ENCODE data around the gene KIF5A. TPM values are rescaled to one million over a fixed set of nuclear protein-coding genes. Genes with fewer than 3 reads are reported as not detected.

The KIF5A gene
- total RNA-seq, 1 donor from 2014 or later, result 0.43 TPM

- H3K9me3 Mint-ChIP-seq (ENCODE audit: unreplicated experiment), result no peaks in the 10 kb centered on the region
- DNase-seq (ENCODE audit: extremely low spot score, unreplicated experiment), result peak; percentile 98
- H3K27ac Mint-ChIP-seq (ENCODE audit: unreplicated experiment), result peak within 1 kb of the TSS; percentile 93
- H3K36me3 Mint-ChIP-seq (ENCODE audit: unreplicated experiment), result peaks cover 7% of the 10 kb centered on the region
- TF ChIP-seq, protein P1, sequence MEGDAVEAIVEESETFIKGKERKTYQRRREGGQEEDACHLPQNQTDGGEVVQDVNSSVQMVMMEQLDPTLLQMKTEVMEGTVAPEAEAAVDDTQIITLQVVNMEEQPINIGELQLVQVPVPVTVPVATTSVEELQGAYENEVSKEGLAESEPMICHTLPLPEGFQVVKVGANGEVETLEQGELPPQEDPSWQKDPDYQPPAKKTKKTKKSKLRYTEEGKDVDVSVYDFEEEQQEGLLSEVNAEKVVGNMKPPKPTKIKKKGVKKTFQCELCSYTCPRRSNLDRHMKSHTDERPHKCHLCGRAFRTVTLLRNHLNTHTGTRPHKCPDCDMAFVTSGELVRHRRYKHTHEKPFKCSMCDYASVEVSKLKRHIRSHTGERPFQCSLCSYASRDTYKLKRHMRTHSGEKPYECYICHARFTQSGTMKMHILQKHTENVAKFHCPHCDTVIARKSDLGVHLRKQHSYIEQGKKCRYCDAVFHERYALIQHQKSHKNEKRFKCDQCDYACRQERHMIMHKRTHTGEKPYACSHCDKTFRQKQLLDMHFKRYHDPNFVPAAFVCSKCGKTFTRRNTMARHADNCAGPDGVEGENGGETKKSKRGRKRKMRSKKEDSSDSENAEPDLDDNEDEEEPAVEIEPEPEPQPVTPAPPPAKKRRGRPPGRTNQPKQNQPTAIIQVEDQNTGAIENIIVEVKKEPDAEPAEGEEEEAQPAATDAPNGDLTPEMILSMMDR (IDR thresholded peaks at IDR 0.05), result peak; percentile 23
- H3K27me3 Mint-ChIP-seq (ENCODE audit: unreplicated experiment), result peaks cover 26% of the 10 kb centered on the region
- peaks cover 40% of the 10 kb centered on the region for H3K4me1 Mint-ChIP-seq (ENCODE audit: unreplicated experiment)
- peak within 1 kb of the TSS; percentile 98 for H3K4me3 Mint-ChIP-seq (ENCODE audit: unreplicated experiment)
These were observed 3.2 kb upstream of the KIF5A start, which contains the start of gene DCTN2 for GRCh38 chr12:57546438-57547287. DCTN2 (minus strand) TSS chr12:57547192; CDS start chr12:57547063, 129 bp downstream.

DNA sequence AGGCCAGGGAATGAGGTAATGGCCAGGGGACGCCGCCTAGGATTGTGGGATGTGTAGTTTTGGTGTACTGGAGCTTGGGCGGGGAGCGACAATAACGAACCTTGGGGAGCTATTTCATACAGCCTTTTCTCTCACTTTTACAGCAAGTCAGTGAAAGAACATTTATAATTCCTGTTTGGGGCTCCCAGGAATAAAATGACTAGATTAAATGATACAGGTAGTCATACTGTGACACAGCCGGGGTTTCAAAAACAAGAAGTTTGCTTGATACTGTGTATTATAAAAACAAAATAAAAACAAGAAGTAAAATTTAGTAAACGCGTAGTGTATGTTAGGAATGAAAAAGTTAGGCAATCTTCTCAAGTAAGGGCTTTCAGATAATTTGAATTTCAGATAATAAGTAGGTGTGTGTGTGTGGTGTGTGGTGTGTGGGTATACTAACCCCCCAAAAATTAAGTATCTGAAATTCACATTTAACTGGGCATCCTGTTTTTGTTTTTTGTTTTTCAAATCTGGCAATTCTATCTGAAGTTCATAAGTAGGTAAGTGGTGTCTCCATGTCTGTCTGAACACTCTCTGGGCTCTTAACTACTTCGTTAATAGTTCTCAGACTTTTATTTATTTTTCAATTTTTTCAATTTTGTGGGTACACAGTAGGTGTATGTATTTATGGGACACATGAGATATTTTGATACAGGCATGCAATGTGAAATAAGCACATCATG is 2.4 kb upstream of the KIF5A start:
- Mint-ChIP-seq H3K27me3 (ENCODE audit: unreplicated experiment) (peaks cover 28% of the 10 kb centered on the region), H3K27ac (ENCODE audit: unreplicated experiment) (no peak overlapping the region), H3K4me1 (ENCODE audit: unreplicated experiment) (peaks cover 40% of the 10 kb centered on the region), H3K36me3 (ENCODE audit: unreplicated experiment) (peaks cover 7% of the 10 kb centered on the region), H3K4me3 (ENCODE audit: unreplicated experiment) (peak overlapping the region; percentile 98), H3K9me3 (ENCODE audit: unreplicated experiment) (no peaks in the 10 kb centered on the region)
- TF ChIP-seq, protein P1 (IDR thresholded peaks at IDR 0.05), result no peak
- DNase-seq (ENCODE audit: extremely low spot score, unreplicated experiment), result no peak

DNA sequence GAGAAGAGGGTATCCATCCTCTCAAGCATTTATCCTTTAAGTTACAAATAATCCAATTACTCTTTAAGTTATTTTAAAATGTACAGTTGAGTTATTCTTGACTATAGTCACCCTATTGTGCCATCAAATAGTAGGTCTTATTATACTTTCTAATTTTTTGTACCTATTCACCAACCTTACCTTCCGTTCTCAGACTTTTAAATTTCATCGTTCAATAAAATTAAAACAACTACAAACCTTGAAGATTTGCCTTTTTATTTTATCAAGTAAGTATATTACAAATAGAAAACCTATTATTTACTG is 1.9 kb upstream of the KIF5A start:
- no peak for DNase-seq (ENCODE audit: extremely low spot score, unreplicated experiment)
- no peak overlapping the region for H3K4me3 Mint-ChIP-seq (ENCODE audit: unreplicated experiment)
- peaks cover 40% of the 10 kb centered on the region for H3K4me1 Mint-ChIP-seq (ENCODE audit: unreplicated experiment)
- no peak overlapping the region for H3K27ac Mint-ChIP-seq (ENCODE audit: unreplicated experiment)
- H3K27me3 Mint-ChIP-seq (ENCODE audit: unreplicated experiment), result peaks cover 32% of the 10 kb centered on the region
- no peaks in the 10 kb centered on the region for H3K9me3 Mint-ChIP-seq (ENCODE audit: unreplicated experiment)
- peaks cover 7% of the 10 kb centered on the region for H3K36me3 Mint-ChIP-seq (ENCODE audit: unreplicated experiment)
- TF ChIP-seq, protein P1 (IDR thresholded peaks at IDR 0.05), result no peak

DNA sequence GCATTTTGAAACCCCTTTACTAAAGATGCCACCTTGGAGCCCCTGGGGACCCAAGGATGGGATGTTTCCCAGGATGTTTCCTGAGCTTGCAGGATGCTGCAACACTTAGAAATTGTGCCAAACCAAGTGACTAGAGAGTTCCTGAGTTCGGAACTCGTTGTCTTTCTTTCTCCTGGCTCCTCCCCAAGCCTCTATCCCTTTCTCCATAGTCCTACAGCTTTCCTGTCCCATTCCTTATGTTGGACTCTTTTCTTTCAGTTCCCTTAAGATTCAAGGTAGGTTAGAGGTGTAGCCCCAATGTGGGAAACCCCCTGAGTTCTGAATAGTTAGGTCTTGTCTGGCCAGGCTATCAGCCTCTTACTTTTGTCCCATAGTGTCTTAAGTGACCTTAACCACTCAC is 1.4 kb upstream of the KIF5A start:
- H3K27ac Mint-ChIP-seq (ENCODE audit: unreplicated experiment), result no peak overlapping the region
- no peak for DNase-seq (ENCODE audit: extremely low spot score, unreplicated experiment)
- H3K36me3 Mint-ChIP-seq (ENCODE audit: unreplicated experiment), result peaks cover 4% of the 10 kb centered on the region
- peaks cover 42% of the 10 kb centered on the region for H3K4me1 Mint-ChIP-seq (ENCODE audit: unreplicated experiment)
- no peak overlapping the region for H3K4me3 Mint-ChIP-seq (ENCODE audit: unreplicated experiment)
- H3K9me3 Mint-ChIP-seq (ENCODE audit: unreplicated experiment), result no peaks in the 10 kb centered on the region
- TF ChIP-seq, protein P1 (IDR thresholded peaks at IDR 0.05), result no peak
- peaks cover 36% of the 10 kb centered on the region for H3K27me3 Mint-ChIP-seq (ENCODE audit: unreplicated experiment)

All from osteocyte (in vitro differentiated cells).